HG02678 (cell line): ENCODE data around the gene ZNF639.
"Not testable (repeated sequence)": the region's sequence is repeated elsewhere in the genome, so short reads cannot be mapped to it uniquely, and the experiment has no call there.

Experiments
- ATAC-seq: cut with Tn5 transposase; IDR thresholded peaks from one replicate; pipeline ENCODE4 v1.9.1; 2021; ENCODE audit warnings: mild to moderate bottlenecking, moderate library complexity; ENCODE audit not compliant: unreplicated experiment

The ZNF639 gene, protein sequence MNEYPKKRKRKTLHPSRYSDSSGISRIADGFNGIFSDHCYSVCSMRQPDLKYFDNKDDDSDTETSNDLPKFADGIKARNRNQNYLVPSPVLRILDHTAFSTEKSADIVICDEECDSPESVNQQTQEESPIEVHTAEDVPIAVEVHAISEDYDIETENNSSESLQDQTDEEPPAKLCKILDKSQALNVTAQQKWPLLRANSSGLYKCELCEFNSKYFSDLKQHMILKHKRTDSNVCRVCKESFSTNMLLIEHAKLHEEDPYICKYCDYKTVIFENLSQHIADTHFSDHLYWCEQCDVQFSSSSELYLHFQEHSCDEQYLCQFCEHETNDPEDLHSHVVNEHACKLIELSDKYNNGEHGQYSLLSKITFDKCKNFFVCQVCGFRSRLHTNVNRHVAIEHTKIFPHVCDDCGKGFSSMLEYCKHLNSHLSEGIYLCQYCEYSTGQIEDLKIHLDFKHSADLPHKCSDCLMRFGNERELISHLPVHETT

DNA sequence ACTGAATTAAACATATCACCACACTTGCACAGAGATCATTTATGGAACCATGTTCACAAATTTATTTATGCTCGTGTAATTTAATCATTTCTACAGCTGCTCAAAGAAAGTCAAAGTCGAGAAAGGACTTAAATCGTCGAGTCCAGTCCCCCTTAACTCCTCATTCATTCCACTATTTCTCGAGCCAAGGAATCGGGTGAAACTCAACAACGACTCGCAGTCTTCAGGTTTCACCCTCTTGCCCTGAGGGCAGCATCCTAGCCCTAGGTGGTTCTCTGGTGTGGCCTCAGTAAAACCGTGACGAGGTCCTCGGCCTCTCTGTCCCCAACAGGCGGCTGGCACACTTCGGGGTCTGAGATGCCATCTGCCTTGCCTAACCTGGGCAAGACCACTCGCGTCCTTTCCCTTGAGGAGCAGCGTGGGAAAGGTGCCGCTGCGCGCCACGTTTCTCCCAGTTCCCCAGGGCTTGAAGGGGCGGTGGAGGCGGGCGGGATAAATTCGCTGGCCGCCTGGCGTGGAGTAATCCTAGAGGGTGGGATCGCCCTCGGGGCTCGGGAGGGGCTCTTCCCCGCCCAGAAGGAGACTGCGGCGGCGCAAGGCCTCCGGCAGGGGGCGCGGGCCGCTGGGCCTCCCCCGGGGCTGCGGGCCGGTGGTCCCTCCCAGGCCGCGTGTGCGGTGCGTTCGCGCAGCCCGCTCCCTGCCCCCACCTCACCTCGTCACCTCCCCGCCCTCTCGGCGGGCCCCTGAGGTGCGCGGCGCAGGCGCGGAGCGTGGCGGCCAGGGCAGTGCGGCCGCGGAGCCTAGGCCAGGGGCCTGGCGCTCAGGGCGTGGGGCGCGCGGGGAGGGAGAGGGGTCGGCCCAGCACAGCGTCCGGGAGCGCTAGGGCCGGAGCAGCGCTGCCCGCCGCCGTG is at the start of gene ZNF639:
Gene ZNF639, plus strand, starts transcription at position 746 of the 911 bp plus-strand sequence. CDS start 5,263 bp downstream, outside the sequence.
- ATAC-seq: peak; percentile 74

GRCh38 chr3:179274434-179274833 is 48.4 kb upstream of the ZNF639 start:
- not testable (repeated sequence) for ATAC-seq

DNA sequence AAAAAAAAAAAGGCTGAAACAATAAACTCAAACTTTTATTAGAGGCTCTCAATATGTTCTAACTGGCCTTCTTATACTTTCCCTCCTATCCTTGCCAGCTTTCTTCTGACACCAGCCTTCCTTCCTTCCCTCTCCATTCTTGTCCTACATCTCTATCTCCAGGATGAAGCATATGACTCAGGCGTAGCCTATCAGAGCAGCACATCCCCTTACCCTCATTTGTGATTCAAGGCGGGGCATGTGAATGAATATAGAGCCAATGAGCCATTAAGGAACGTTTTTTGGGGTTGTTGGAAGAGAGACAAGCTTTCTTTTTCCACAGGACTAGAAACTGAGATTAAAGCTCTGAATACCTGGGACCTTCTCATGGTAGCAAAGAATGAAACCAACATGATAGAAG is 46.8 kb upstream of the ZNF639 start:
- ATAC-seq: no peak

DNA sequence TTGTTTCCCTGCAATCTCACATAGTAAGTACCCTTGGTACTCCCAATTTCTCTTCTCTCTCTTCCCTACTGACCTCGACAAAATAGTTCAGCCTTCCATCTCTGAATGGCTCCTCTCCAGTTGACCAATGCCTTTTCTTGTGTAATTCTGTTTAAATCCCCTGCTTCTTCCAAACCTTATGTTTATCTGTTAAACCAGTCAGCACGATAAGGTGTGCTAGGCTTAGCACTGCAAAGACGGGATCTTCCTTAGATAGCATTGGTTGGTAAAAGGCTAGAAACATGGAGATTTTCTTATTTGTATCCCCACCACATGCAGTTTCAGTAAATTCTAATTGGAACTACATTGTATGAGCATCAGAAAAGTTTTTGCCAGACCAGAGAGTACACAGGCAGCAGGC is 46.1 kb upstream of the ZNF639 start:
- ATAC-seq: no peak

DNA sequence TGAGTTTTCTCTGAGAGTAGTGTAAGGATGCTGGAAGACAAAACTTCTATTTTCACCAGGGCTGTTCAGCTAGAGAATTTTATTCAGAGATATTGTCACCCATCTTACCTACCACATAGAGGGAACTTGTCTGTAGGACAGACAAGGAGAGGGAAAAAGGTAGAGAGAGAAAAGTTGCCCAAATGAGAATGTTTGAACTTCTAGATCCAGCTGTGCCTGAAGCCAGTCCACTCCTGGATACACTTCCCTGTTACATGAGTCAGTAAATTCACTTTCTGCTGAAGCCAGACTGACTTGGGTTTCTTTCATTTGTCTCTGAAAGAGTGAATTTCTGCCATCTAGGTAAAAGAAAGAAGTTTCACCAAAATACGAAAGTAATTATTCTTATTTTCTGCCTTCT is 44.7 kb upstream of the ZNF639 start:
- ATAC-seq: no peak

GRCh38 chr3:179278932-179279693 is 43.7 kb upstream of the ZNF639 start:
- no peak for ATAC-seq

- no peak for ATAC-seq
Observed at GRCh38 chr3:179279837-179280236, 43.0 kb upstream of the ZNF639 start.

- ATAC-seq: no peak
Observed at GRCh38 chr3:179281825-179282224, 41.0 kb upstream of the ZNF639 start.

GRCh38 chr3:179286331-179286730 is 36.5 kb upstream of the ZNF639 start:
- ATAC-seq: no peak

DNA sequence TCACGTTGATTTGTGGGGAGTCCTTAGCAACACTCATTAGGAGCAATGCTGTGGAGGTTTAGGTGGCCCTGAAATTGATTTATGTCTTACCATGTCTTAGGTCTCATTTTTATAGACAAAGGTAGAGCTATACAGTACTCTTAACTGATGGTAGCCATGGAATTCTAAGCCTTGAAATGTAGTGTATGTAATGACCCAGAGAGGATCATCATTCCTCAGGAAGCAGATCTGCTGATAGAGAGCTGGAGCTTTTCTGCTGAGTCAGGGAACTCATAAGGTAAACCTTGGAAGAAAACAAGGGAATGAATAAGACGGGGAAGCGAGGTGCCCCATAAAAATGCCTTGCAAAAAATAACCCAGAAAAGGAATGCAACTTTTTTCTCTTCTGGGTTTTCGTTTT is 34.0 kb upstream of the ZNF639 start:
- no peak for ATAC-seq

- ATAC-seq: no peak
Observed at GRCh38 chr3:179289295-179289694, 33.5 kb upstream of the ZNF639 start.

DNA sequence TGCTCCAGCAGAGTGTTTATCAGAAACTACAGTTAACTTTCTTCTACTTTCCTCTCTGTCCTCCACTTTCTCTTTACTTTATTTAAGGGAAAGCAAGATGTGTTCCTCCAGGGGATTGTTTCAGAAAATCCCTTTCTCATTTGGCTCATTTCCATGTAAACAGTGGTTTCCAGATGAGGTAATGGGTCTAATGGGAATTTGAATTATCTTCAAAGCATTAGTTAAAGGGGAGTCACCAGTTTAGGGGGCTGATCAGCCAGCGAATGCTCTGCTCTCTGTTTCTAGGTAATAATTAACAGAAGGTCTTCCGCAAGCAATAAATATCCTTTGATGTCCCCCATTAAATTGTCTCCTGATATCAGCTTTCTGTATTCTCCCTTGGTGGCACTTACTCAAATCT is 30.4 kb upstream of the ZNF639 start:
- no peak for ATAC-seq

GRCh38 chr3:179297971-179298725 is 24.7 kb upstream of the ZNF639 start:
- ATAC-seq: no peak

DNA sequence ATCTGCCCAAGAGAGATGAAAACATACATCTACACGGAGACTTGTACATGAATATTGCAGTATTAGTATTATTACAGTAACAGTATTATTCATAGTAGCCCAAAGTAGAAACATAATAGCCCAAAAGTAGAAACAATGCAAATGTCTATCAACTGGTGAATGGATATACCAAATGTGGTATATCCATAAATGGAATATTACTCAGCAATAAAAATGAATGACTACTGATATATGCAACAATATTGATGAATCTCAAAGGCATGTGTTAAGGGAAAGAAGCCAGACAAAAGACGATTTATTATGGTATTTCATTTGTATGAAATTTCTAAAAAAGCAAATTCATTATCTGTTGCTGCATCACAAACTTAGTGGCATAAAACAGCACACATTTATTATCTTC is 23.5 kb upstream of the ZNF639 start:
- ATAC-seq: no peak

- peak; percentile 56 for ATAC-seq
Observed at GRCh38 chr3:179299999-179300613, 22.7 kb upstream of the ZNF639 start.

- ATAC-seq: no peak
Observed at GRCh38 chr3:179301645-179302044, 21.2 kb upstream of the ZNF639 start.

- no peak for ATAC-seq
Observed at GRCh38 chr3:179302111-179302510, 20.7 kb upstream of the ZNF639 start.

- ATAC-seq: no peak
Observed at GRCh38 chr3:179304605-179305004, 18.2 kb upstream of the ZNF639 start.

- ATAC-seq: not testable (repeated sequence)
Observed at GRCh38 chr3:179307362-179307761, 15.5 kb upstream of the ZNF639 start.

GRCh38 chr3:179308001-179308400 is 14.8 kb upstream of the ZNF639 start:
- no peak for ATAC-seq
